NCI-H526 (cell line): Measurements from ENCODE around the gene AMPD2.

ENCODE experiments used
- DNase-seq, 2 experiments: peaks; one replicate each; lab custom pipeline; 2025; lab: John Stamatoyannopoulos, UW

Gene AMPD2

GRCh38 chr1:109619576-109620400, at the start of gene AMPD2, which contains the start of gene GNAT2:
AMPD2 (plus strand) TSS chr1:109619837; CDS start chr1:109621176, 1,339 bp downstream.
GNAT2 (minus strand) TSS chr1:109619616; CDS start chr1:109612870, 6,746 bp downstream.
- DNase-seq, result peak; percentile 26 to 80

- DNase-seq, result no peak
Observed at GRCh38 chr1:109570414-109570813, 49.2 kb upstream of the AMPD2 start.

DNA sequence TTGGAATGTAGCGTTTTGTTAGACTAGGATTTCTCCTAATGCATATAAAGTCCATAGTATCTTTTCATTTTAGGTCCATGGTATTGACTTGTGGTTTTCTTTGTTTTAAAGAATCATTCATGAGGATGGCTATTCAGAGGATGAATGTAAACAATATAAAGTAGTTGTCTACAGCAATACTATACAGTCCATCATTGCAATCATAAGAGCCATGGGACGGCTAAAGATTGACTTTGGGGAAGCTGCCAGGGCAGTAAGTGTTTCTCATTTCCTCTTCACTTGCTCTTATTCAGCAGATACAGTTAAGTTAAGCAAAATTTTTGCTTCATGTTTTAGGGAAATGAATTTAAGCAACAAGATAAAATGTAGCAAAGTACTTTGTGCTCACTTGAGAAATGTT, 45.9 kb upstream of the AMPD2 start:
- DNase-seq, result no peak

- DNase-seq, result no peak
Observed at GRCh38 chr1:109578947-109579443, 40.6 kb upstream of the AMPD2 start.

DNA sequence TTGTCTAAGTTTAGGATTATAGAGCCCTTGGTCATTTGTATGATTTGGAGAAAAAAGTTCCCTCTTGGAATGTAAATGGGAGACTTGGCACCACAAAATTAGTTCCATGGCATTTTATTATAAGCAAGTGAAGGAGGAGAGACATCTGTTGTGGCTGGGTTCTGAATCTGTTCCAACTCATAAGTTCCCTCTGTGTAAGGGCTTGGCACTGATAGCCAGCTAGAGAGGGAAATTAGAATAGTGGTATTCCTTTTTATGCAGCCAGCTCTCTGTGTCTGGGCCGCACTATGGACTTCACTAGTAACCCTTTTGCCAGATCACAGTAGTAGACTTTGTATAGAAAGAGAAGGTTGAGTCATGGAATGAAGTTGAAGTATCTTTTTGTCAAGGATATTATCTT, 40.1 kb upstream of the AMPD2 start:
- no peak for DNase-seq

- no peak for DNase-seq
Observed at GRCh38 chr1:109582021-109582420, 37.6 kb upstream of the AMPD2 start.

DNA sequence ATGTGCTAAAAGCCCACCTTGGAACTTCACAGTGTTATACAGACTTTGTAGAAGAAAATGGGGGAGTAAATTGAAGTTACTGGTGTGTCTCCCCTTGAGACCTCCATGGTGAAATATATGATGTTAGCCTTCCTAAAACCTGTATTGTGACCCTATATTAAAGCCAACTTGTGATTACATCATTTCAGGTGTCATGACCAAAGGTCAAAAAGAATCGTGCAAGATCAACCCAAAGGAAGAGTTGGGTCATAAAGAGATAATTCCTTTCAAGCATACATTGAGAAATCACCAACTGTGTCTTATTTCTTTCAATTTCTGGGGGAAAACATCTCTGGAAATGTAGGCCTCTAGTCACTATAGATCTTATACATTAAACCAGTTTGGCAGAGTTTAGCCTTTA, 34.9 kb upstream of the AMPD2 start:
- DNase-seq, result no peak

DNA sequence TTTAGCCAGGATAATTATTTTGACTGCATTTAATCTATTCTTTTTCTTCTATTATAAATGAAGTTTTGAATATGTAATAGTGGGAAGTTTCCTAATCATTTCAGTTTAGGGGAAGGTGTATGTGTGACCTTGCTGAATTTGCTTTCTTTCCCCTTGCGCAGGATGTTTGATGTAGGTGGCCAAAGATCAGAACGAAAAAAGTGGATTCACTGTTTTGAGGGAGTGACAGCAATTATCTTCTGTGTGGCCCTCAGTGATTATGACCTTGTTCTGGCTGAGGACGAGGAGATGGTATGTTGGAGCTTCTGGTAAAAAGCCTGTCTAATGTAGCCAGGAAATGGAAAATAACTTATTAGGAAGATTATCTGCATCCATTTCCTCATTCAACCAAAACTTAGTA, 33.6 kb upstream of the AMPD2 start:
- DNase-seq, result no peak

DNA sequence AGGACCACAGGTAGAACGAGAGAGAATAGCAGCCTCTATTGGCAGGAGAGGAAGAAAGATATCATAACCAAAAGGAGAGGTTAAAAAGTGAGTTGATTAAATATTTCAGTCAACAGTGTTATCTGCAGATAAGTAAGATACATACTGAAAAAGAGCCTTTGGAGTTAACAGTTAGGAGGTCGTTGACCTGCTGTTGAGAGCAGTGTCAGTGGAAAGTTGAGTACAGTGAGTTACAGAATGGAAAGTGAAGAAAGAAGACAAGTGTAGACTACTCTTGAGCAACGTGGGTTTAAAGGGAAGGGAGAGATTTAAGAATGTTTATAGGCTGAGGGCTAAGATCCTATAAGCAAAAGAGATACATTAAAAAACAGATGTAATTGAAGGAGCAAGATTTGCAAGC, 30.5 kb upstream of the AMPD2 start:
- no peak for DNase-seq

DNA sequence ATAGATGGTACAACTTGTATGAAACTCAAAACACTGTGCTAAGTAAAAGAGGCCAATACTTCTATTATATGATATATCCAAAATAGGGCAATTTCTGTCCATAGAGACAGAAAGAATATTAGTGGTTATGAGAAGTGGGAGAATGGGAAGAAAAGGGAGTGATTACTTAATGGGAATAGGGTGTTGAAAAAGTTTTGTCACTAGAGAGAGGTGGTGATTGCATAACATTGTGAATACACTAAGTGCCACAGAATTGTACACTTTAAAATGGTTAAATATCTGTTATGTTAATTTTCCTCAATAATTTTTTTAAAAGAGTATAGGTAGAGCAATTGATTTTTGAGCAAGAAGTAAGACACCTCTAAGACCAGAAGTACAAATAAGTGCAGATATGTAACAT, 30.0 kb upstream of the AMPD2 start:
- no peak for DNase-seq

DNA sequence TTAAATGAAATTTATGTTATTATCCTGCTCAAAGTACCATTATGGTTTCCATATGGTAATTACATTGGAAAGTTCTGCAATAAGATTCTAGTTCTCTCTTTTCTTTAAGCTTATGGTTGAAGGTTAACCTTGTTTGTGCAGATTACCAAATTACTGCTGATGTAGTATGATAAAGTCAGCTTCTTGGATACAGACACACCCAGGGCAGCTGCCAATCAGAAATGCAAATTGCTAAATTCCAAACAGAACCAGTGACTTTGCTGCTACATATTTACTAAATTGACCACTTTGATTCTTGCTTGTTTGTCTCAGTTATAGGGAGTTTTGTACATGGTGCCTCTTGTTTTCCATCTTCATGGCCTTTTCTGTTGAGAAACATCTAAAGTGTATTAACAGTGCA, 26.7 kb upstream of the AMPD2 start:
- no peak for DNase-seq

DNA sequence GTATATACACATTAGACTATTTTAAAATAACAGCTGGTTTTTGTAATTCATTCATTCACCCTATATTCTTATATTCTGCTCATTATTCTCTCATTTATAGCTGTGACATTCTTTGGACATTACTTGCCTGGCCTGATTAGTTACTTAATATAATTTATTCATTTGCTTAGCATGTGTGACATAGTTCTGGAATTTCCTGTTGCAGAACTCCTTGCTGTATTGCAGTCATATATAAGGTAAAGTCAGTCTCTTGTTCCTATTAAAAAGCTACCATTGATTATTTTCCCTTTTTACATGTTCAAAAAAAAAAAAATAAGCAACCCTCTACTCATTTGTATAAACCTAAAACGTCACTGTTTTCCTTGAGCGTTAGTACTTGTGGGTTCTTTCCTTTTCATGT, 24.1 kb upstream of the AMPD2 start:
- DNase-seq, result no peak

DNA sequence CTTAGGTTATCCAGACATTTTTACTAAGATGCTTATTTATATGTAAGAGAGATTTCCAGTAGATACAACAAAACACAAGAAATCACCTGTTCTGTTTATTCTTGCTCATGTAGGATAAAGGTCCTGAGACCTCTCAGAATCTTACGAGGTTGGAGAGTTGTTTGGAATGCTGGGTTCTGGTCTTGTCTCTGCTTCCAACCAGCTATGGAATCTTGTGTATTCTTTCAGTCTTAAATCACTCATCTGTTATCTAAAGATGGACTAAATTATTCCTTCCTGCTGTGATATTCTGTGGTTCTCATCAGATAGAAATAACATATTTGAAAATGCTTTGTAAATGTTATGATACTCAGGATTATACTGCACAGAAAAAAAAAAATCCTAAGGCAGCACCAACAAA, 21.5 kb upstream of the AMPD2 start:
- DNase-seq, result no peak

DNA sequence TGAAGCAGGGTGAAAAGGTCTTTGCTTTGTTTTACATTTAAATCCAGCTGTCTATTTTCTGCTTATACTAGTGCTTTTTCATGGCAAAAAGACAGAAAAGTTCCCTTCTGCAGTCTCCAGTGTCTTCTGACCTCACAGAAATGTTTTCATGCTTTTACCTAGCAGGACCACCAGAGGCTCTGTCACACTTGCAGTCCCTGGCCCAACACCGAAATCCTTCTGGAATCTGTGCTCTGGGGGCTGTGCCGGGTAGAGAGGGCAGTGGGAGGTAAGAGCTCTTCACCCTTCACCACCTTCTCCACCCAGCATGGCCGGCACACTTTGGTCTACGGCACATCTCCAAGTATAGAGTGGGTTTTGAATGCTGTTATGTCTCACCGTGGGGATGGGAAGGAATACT, 21.0 kb upstream of the AMPD2 start:
- no peak for DNase-seq

DNA sequence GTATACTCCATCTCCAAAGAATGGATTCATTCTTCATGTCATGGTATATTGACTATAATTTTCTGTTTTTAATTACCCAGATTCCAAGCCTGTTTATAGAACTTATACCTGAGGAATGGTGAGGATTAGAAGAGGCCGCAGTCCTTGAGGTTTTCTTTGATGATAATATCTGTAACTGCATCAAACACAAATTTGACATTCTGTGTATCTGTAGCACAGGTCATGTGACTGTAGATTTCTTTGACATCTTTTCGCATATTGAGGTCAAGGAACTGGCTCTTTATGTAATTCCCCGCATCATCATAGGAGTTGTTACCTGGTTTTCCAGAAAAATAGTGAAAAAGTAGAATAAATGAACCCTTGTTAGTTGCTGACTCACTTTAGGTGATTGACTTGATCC, 16.4 kb upstream of the AMPD2 start:
- DNase-seq, result no peak

DNA sequence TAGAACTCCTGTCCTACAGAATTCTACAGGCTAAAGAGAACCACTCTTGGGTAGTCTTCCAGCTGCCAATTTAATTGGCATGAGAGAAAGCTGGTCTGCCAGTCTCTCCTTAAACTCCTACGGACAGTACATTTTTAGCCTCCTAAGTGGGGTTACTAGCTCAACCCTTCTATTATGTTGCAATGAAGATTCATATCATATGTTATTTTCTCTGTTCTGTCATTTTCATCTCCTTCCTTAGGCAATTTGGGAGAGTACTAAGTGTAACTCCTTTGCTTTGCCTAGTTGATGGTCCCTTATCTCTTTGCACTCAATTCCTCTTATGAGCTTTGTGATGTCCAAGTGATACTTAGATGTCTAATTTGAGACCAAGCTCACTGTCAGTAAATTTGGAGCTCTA, 14.3 kb upstream of the AMPD2 start:
- no peak for DNase-seq

- no peak for DNase-seq
Observed at GRCh38 chr1:109609881-109610280, 9.8 kb upstream of the AMPD2 start.

DNA sequence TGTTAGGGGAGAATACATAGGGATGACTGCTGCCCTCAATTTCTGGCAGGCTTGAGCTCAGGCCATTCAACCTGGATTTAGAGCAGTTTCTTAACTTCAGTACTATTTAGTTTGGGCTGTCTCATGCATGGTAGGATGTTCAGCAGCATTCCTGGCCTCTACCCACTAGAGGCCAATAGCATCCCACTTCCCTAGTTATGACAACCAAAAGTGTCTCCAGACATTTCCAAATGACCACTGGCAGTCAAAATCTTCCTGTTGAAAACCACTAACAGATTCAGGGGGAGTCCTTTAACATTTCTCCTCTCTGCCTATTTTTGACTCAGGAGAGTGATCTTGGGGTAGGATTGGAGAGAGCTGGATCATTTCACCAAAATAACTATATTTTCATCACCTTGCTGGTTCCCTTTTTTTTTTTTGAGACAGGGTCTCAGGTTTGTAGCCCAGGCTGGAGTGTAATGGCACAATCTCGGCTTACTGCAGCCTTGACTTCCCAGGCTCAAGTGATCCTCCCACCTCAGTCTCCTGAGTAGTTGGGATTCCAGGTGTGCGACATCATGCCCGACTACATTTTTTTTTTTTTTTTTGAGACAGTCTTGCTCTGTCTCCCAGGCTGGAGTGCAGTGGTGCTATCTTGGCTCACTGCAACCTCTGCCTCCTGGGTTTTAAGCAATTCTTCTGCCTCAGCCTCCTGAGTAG, 8.9 kb upstream of the AMPD2 start:
- no peak for DNase-seq

- DNase-seq, result no peak
Observed at GRCh38 chr1:109611308-109611990, 8.2 kb upstream of the AMPD2 start.

DNA sequence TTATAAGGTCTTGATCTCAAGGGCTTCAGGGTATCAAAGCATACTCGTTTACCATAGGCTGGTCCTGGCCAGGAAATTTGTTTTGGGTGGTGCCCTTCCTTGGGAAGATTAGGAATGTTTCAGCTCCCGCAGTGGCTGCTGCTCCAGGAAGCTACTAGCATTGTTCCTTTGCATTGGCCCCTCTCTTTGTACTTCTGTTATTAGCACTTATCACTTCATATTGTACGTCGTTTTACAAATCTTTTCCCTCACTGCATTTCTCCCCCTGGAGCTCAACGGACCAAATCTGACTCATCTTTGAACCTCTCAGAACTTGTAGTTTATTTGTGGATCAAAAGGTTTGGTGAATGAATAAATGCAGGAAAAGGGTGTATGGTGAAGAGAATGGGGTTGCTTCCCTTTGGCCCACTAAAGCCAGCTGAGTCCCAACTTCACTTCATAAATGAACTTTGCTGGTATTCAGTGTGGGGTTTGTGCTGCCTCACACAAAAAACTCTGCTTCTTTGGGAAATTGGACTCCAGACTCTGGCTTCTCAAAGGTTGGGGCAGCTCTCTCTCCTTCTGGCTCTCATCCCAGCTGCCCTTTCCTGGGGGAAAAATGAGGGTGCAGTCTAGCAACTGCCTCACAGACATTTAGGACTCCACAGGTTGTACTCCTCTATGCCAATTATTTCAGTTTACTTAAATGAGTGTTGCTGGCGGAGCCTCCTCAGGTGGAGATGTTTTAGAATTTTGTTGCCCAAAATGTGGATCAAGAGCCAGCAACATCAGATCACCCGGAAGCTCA, 6.1 kb upstream of the AMPD2 start:
- no peak for DNase-seq

GRCh38 chr1:109615879-109616278, 3.8 kb upstream of the AMPD2 start:
- no peak for DNase-seq

DNA sequence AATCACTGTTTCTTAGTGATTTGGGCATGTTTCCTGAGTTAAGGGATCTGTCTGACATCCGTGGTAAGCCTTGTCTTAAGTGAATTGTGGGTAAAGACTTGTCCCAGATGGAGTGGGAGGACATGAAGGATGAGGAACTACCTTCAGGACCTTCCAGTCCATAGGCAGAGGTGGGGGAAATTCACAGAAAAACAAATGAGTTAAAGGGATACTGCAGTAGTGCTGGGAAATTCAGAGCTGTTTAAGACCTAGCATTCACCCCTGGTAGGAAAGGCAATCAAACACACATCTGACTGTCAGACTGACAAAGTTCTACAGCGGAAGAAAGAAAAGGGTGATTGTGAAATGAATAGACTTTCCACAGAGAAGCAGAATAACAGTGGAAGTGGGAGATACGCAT, 3.2 kb upstream of the AMPD2 start:
- DNase-seq, result no peak
